Astrocyte of the spinal cord (primary cell): ENCODE measurements around the gene SCN3B.

Experiments used
- DNase-seq: peaks from one replicate; pipeline ENCODE4 v3.0.0; 2011; ENCODE audit warnings: low read depth, low spot score
- H3K4me3 ChIP-seq: 2 replicates; pipeline ENCODE4 v1.5.1; 2011; ENCODE audit warnings: low read depth, mild to moderate bottlenecking, low read length, moderate library complexity
- in situ Hi-C: cut with HindIII; loops from 2 replicates; pipeline ENCODE4 v1.10.0; 2017; ENCODE audit warnings: low sequenced_read_pairs
- TF ChIP-seq, protein P1 (sequence below): IDR thresholded peaks from 2 replicates; pipeline ENCODE4 v1.5.1; 2012; ENCODE audit warnings: low read depth, mild to moderate bottlenecking, low read length, inconsistent platforms

Gene SCN3B

DNA sequence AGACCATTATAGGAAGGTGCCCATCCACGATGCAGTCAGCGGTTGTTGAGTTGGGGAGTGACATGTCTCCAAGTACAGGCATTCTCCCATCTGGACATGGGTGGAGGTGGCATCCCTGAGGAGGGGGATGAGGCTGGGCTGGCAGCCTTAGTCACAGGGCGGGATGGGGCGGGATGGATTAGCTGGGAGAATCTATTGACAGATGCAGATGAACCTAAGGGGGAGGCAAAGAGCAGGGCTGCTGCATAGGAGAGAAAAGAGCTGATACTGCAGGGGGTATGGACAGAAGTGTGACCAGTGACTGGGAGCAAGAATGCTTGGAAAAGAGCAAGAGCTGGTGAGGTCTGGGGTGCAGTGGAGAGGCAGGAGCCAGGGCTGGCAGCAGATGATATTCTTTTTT, 42.7 kb downstream of the SCN3B start:
- no peak for DNase-seq
- H3K4me3 ChIP-seq = no peak overlapping the region
- TF ChIP-seq, protein P1, sequence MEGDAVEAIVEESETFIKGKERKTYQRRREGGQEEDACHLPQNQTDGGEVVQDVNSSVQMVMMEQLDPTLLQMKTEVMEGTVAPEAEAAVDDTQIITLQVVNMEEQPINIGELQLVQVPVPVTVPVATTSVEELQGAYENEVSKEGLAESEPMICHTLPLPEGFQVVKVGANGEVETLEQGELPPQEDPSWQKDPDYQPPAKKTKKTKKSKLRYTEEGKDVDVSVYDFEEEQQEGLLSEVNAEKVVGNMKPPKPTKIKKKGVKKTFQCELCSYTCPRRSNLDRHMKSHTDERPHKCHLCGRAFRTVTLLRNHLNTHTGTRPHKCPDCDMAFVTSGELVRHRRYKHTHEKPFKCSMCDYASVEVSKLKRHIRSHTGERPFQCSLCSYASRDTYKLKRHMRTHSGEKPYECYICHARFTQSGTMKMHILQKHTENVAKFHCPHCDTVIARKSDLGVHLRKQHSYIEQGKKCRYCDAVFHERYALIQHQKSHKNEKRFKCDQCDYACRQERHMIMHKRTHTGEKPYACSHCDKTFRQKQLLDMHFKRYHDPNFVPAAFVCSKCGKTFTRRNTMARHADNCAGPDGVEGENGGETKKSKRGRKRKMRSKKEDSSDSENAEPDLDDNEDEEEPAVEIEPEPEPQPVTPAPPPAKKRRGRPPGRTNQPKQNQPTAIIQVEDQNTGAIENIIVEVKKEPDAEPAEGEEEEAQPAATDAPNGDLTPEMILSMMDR = no peak
- in situ Hi-C loops = no loop called here

DNA sequence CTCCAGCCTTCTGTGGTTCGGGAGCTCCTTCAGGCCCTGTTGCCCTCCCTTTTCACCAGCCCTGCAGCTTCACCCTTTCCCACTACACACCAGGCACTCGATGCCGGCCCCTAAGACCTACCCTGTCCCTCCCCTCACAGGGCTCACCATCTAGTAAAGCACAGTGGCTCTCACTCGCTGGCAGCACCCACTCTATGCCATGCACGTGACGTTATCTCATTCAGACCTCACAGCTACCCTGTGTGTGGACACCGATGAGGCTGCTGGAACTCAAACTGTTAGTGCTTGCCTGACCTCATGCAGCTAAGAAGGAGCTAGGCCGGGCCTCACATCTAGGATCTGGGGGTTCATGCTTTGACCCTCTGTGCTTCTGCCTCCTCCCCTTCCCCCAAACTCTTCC, 45.5 kb downstream of the SCN3B start:
- H3K4me3 ChIP-seq = no peak overlapping the region
- TF ChIP-seq, protein P1 = no peak
- DNase-seq = no peak
- in situ Hi-C loops = no loop called here

DNA sequence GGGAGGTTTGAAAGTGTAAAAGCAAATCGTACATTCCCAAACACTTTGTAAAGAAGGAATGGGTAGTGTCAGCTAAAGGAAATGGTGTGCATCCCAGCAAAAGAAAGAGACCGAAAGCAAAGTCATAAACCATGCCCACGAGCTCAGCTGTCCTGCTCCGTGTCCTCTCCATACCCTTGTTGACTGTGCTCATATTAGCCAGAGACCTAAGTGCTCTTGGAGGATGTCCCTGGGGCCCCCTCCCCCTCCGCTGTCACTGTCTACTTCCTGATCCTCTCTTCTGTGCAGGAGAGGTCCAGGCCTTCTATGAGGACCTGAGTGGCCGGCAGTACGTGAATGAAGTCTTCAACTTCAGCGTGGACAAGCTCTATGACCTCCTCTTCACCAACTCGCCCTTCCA, 46.1 kb downstream of the SCN3B start:
- in situ Hi-C loops = no loop called here
- TF ChIP-seq, protein P1 = no peak
- no peak for DNase-seq
- H3K4me3 ChIP-seq = no peak overlapping the region

DNA sequence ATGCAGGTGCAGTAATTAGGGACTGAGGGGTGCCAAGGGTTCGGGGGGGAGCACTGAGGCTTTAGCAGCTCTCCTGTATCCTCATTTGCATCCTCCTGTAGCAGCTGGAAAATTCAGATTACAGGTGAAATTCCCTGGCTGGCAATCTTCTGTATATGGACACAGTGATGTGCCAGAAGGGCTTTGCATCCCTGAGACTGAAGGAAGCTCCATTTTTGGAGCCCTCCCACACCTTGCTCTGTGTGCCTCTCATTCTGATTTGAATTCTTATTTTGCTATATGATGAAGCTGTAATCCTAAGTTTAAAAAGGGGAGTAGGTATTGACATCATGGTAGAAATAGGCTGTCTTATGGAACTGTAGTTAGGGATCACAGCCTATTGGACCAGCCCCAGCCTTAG, 46.6 kb downstream of the SCN3B start:
- TF ChIP-seq, protein P1 = no peak
- H3K4me3 ChIP-seq = no peak overlapping the region
- no peak for DNase-seq
- in situ Hi-C loops = no loop called here

DNA sequence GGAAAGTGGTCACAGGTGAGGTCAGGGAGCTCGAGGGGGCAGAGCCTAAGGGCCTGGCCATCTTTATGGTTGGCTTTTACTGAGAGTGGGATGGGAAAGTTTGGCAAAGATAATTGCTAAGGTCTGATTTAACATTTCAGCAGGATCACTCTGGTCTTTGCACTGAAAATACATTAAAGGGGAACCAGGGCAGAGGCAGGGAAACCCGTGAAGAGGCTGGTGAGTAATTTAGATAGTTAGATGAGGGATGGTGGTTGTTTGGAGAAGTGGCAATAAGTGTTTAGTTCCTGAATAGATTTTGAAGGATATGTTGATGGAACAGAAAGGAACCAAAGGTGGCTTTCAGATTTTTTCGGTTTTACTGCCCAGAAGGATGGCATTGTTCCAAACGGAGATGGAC, 50.8 kb downstream of the SCN3B start:
- TF ChIP-seq, protein P1 = no peak
- H3K4me3 ChIP-seq = no peak overlapping the region
- in situ Hi-C loops = no loop called here
- DNase-seq = no peak

DNA sequence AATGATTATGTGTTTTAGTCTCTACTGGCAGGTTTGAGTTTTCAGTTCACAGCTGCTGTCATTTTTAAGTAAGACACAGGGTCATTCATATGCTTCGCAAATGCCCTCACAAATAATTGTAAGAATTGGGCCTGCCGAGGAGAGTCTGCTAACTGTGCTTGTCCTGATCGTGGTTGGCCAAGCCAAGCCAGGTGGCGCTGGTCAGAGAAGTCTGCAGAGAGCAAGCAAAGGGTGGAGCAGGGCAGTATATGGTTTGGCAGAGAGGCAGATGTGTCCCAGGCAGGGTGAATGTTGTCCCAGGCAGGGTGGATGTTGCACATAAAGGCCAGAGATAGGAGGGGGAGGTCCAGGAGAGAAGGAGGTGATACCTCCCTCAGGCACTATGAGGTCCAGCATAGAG, 52.7 kb downstream of the SCN3B start:
- TF ChIP-seq, protein P1 = no peak
- H3K4me3 ChIP-seq = no peak overlapping the region
- no peak for DNase-seq
- in situ Hi-C loops = no loop called here

DNA sequence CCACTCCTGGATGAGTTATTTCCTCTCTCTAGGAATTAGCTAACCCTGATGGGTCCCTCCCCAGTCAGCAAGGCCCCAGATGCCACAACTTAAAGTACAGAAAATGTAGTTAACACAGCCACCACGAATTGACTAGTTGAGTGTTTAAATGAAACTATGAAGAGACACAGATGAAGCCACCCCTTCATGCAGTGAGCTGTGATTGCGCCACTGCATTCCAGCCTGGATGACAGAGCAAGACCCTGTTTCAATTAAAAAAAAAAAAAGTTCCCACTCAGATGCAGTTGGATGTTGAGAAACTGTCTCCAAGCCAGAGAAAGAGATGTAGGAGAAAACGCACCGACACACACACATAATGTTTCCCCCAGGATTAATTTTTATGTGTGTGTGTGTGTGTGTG, 53.3 kb downstream of the SCN3B start:
- in situ Hi-C loops = no loop called here
- no peak overlapping the region for H3K4me3 ChIP-seq
- TF ChIP-seq, protein P1 = no peak
- DNase-seq = no peak
